ENCODE results near the gene HEXD. TPM values are rescaled to one million over a fixed set of nuclear protein-coding genes. Genes with fewer than 3 reads are reported as not detected.

HEXD gene
- total RNA-seq, 2 experiments from 2014 or later: 87.9 to 93.2 TPM

DNA sequence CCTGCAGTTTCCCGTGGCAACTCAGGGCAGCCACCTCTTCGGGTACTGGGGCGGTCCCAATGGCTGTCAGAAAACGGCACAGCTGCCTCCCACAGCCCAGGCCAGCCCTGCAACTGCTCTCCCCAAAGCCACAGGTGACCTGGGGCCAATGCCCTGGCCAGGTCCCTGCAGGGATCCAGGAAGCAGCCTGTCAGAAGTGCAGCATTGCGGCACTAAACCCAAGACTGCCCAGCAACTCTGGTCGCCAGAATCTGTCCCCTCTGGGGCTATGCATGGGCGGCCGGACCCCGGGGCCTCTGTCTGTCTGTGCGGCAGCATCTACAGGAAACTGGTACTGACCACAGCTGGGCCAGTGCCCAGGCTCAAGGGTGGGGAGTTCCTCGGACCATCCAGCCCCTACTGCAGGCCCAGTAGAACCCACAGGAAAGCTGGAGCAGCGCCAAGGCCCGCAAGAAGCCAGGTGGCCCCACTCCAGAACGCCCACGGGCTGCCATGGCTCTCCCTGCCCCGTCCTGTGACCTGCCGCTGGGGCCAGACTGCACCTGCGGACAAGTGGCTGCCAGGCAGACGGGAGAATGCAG is 26.9 kb downstream of the HEXD start:
- peaks cover 85% of the 10 kb centered on the region for H3K36me3 ChIP-seq (ENCODE audit: insufficient read depth, low read length)
- intact Hi-C loops (cut with micrococcal nuclease; ENCODE audit: unreplicated experiment): no loop called here
- CTCF ChIA-PET (ENCODE audit: unreplicated experiment): no interaction called here

DNA sequence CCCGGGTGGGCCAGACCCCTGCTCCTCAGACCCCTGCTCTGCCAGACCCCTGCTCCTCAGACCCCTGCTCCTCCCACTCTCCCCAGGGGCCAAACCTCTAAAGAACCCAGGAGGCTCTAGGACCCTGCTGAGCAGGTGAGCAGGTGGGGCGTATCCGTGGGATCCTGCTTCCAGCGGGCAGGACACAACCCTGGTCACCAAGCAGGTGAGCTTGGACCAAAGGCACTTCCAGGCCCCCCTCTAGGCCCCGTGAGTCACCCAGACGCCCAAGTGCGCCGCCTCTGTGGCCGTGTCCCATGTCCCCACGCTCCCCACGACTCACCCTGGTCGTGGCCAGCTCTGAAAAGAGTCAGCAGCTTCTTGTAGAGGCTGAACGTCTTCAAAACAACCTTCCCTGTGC is 27.4 kb downstream of the HEXD start:
- no peak for DNase-seq (ENCODE audit: low spot score)
- peaks cover 85% of the 10 kb centered on the region for H3K36me3 ChIP-seq (ENCODE audit: insufficient read depth, low read length)
- no TSS peak for BruUV-seq (replicated peaks)

More for the DNA sequence above, 26.9 kb downstream of the HEXD start:
- POLR2A ChIA-PET: interaction anchor here (0.6 kb wide), 1 partner anchor 84 kb away, joined by 4 read pairs; no protein-coding TSS in a partner anchor
- Histone ChIP-seq H3K9me2 (ENCODE audit: insufficient read depth, low read length) (no peaks in the 10 kb centered on the region), H3K4me3 (ENCODE audit: low read depth, low read length, poor library complexity, severe bottlenecking) (no peak overlapping the region), H3K27ac (ENCODE audit: low read depth, low read length, poor library complexity, severe bottlenecking) (no peak overlapping the region), H4K20me1 (ENCODE audit: insufficient read depth, low read length) (peaks cover 3% of the 10 kb centered on the region), H3K9me3 (ENCODE audit: low read length) (no peaks in the 10 kb centered on the region), H3K4me2 (ENCODE audit: low read length) (no peak overlapping the region), H2AFZ (ENCODE audit: low read length) (no peak overlapping the region), H3K4me1 (ENCODE audit: insufficient read depth, low read length, poor library complexity, severe bottlenecking) (peaks cover 31% of the 10 kb centered on the region), H3K79me2 (ENCODE audit: insufficient read depth, low read depth, low read length) (peaks cover 33% of the 10 kb centered on the region)
- BruUV-seq (replicated peaks): no TSS peak
- no peak for TF ChIP-seq EZH2phosphoT487 (IDR thresholded peaks at IDR 0.05; ENCODE audit: borderline replicate concordance, low read depth, low read length)
- TF ChIP-seq, protein P1, sequence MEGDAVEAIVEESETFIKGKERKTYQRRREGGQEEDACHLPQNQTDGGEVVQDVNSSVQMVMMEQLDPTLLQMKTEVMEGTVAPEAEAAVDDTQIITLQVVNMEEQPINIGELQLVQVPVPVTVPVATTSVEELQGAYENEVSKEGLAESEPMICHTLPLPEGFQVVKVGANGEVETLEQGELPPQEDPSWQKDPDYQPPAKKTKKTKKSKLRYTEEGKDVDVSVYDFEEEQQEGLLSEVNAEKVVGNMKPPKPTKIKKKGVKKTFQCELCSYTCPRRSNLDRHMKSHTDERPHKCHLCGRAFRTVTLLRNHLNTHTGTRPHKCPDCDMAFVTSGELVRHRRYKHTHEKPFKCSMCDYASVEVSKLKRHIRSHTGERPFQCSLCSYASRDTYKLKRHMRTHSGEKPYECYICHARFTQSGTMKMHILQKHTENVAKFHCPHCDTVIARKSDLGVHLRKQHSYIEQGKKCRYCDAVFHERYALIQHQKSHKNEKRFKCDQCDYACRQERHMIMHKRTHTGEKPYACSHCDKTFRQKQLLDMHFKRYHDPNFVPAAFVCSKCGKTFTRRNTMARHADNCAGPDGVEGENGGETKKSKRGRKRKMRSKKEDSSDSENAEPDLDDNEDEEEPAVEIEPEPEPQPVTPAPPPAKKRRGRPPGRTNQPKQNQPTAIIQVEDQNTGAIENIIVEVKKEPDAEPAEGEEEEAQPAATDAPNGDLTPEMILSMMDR (conservative IDR thresholded peaks at IDR 0.05; ENCODE audit: low read length): no peak
- DNase-seq (ENCODE audit: low spot score): no peak

DNA sequence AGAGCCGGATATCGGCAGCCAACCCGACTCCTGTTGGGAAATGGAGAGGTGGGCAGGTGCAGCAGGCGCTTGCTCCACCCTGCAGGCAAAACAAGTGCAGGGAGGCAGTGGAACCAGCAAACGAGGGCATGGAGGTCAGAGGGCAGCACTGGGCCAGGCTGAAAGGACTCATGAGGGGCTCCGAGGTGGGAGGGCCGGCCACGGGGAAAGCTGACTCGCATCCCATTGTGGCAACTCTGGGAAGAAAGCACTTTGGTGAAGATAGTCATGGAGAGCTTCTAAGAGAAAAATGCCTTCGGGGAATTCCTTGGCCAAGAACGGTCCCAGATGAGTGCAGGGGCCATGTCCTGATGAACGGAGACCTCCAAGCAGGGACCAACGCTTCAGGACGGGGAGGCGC is 28.0 kb downstream of the HEXD start:
- POLR2A ChIA-PET: no interaction called here

More for the DNA sequence above, 27.4 kb downstream of the HEXD start:
- H3K9me2 ChIP-seq (ENCODE audit: insufficient read depth, low read length): no peaks in the 10 kb centered on the region
- TF ChIP-seq, protein P1 (conservative IDR thresholded peaks at IDR 0.05; ENCODE audit: low read length): no peak
- TF ChIP-seq EZH2phosphoT487 (IDR thresholded peaks at IDR 0.05; ENCODE audit: borderline replicate concordance, low read depth, low read length): no peak
- ChIA-PET CTCF (ENCODE audit: unreplicated experiment) (no interaction called here), POLR2A (interaction anchor here (0.6 kb wide), 1 partner anchor 83 kb away, joined by 4 read pairs; no protein-coding TSS in a partner anchor)
- no peak overlapping the region for H3K27ac ChIP-seq (ENCODE audit: low read depth, low read length, poor library complexity, severe bottlenecking)
- H3K79me2 ChIP-seq (ENCODE audit: insufficient read depth, low read depth, low read length): peaks cover 33% of the 10 kb centered on the region
- H3K4me1 ChIP-seq (ENCODE audit: insufficient read depth, low read length, poor library complexity, severe bottlenecking): peaks cover 31% of the 10 kb centered on the region
- intact Hi-C loops (cut with micrococcal nuclease; ENCODE audit: unreplicated experiment): no loop called here
- peaks cover 3% of the 10 kb centered on the region for H4K20me1 ChIP-seq (ENCODE audit: insufficient read depth, low read length)
- H2AFZ ChIP-seq (ENCODE audit: low read length): no peak overlapping the region
- H3K4me3 ChIP-seq (ENCODE audit: low read depth, low read length, poor library complexity, severe bottlenecking): no peak overlapping the region
- H3K4me2 ChIP-seq (ENCODE audit: low read length): no peak overlapping the region
- H3K9me3 ChIP-seq (ENCODE audit: low read length): no peaks in the 10 kb centered on the region

More for the DNA sequence above, 28.0 kb downstream of the HEXD start:
- Histone ChIP-seq H3K36me3 (ENCODE audit: insufficient read depth, low read length) (peaks cover 79% of the 10 kb centered on the region), H3K4me3 (ENCODE audit: low read depth, low read length, poor library complexity, severe bottlenecking) (no peak overlapping the region), H3K27ac (ENCODE audit: low read depth, low read length, poor library complexity, severe bottlenecking) (no peak overlapping the region), H3K9me3 (ENCODE audit: low read length) (no peaks in the 10 kb centered on the region), H3K79me2 (ENCODE audit: insufficient read depth, low read depth, low read length) (peaks cover 36% of the 10 kb centered on the region), H4K20me1 (ENCODE audit: insufficient read depth, low read length) (peaks cover 3% of the 10 kb centered on the region), H3K9me2 (ENCODE audit: insufficient read depth, low read length) (no peaks in the 10 kb centered on the region), H3K4me1 (ENCODE audit: insufficient read depth, low read length, poor library complexity, severe bottlenecking) (peaks cover 34% of the 10 kb centered on the region), H2AFZ (ENCODE audit: low read length) (no peak overlapping the region), H3K4me2 (ENCODE audit: low read length) (no peak overlapping the region)
- no peak for DNase-seq (ENCODE audit: low spot score)
- BruUV-seq (replicated peaks): no TSS peak
- intact Hi-C loops (cut with micrococcal nuclease; ENCODE audit: unreplicated experiment): no loop called here
- no peak for TF ChIP-seq EZH2phosphoT487 (IDR thresholded peaks at IDR 0.05; ENCODE audit: borderline replicate concordance, low read depth, low read length)
- TF ChIP-seq, protein P1 (conservative IDR thresholded peaks at IDR 0.05; ENCODE audit: low read length): no peak
- CTCF ChIA-PET (ENCODE audit: unreplicated experiment): no interaction called here
